GM19467 (cell line): Measurements from ENCODE around the gene USP5.
A peak's percentile ranks its signal among the peaks of the same experiment; 100 is the strongest.

Experiments
- ATAC-seq: cut with Tn5 transposase; IDR thresholded peaks from one replicate; pipeline ENCODE4 v1.9.1; 2021; ENCODE audit warnings: mild to moderate bottlenecking, moderate library complexity; ENCODE audit not compliant: unreplicated experiment

Gene USP5

GRCh38 chr12:6826125-6826733 lies 25.7 kb upstream of the USP5 start:
- no peak for ATAC-seq

- ATAC-seq, result no peak
Observed at GRCh38 chr12:6826734-6827436, 25.1 kb upstream of the USP5 start.

- ATAC-seq, result no peak
Observed at GRCh38 chr12:6827437-6827911, 24.5 kb upstream of the USP5 start.

- no peak for ATAC-seq
Observed at GRCh38 chr12:6827982-6828780, 23.8 kb upstream of the USP5 start, which contains the start of gene P3H3. TSS of gene P3H3 (plus strand) at chr12:6828407. CDS start at chr12:6828441, 34 bp downstream.

DNA sequence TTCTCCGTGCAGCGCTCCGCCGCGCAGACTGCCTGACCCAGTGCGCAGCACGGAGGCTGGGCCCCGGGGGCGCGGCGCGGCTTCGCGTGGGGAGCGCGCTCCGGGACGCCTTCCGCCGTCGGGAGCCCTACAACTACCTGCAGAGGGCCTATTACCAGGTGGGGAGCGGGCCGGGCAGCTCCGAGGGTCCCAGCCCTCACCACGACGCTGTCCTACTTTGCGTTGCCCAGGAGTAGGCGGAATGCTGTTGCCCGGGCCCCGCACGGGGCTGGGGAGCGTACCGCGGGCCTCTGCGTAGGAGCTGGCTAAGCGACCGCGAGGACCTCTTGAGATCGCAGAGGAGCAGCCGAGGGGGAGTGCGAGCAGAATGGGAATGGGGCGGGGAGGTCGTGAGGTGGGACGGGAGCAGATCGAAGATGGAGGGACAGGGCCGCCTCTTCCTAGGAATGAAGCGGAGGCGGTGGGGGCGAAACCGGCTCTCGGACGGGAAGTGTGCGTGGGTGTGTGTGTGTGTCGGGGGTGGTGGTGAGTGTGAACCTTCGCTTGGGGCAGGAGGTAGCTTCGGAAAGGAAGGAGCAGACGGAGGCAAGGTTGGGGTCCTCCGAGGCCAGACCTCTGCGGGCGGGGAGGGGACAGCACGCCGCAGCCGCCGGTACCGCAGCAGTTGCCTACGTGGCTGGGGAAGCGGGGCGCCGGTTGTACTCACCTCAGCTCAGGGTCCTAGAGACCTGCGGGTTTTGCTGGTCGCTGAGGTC lies 23.0 kb upstream of the USP5 start:
- no peak for ATAC-seq

DNA sequence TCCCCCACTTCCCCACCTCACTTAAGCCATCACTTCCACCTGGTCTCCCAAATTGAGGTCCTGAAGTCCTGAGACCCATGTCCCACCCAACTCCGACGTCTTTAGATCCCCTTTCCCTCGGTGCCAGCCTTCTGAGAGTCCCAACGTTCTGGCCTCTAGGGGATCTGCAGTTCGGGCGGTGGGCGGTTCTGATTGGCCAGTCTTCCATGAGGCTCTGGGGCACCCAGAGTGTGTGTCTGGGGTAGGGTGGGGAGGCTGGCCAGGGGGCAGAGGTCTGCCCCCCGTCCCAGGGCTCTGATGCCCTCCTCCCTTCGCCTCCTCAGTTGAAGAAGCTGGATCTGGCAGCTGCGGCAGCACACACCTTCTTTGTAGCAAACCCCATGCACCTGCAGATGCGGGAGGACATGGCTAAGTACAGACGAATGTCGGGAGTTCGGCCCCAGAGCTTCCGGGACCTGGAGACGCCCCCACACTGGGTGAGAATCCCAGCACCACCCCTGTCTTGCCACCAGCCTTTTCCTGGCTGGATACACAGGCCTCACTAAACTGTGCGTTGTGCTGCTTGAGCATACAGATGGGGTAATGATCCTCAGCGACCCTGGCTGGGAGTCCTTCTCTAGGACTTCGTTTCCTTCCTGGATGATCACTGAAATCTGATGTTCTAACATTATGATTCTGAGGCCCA lies 22.3 kb upstream of the USP5 start:
- ATAC-seq, result no peak

DNA sequence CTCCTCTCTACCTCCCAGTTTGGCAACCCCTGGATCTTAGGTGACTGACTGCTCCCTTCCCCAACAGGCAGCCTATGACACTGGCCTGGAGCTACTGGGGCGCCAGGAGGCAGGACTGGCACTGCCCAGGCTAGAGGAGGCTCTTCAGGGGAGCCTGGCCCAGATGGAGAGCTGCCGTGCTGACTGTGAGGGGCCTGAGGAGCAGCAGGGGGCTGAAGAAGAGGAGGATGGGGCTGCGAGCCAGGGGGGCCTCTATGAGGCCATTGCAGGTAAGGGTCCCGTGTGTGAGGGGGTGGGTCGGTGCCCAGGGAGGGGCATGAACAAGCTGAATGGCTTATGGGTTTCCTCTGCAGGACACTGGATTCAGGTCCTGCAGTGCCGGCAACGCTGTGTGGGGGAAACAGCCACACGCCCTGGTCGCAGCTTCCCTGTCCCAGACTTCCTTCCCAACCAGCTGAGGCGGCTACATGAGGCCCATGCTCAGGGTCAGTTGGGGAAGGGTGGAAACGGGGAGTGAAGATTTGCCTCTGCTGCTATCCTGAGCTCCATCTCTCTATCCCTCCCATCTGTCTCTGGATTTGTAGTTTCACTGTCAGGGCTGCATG lies 21.6 kb upstream of the USP5 start:
- ATAC-seq, result no peak

GRCh38 chr12:6830999-6831398 lies 21.0 kb upstream of the USP5 start:
- no peak for ATAC-seq

- ATAC-seq, result no peak
Observed at GRCh38 chr12:6831450-6831995, 20.4 kb upstream of the USP5 start.

DNA sequence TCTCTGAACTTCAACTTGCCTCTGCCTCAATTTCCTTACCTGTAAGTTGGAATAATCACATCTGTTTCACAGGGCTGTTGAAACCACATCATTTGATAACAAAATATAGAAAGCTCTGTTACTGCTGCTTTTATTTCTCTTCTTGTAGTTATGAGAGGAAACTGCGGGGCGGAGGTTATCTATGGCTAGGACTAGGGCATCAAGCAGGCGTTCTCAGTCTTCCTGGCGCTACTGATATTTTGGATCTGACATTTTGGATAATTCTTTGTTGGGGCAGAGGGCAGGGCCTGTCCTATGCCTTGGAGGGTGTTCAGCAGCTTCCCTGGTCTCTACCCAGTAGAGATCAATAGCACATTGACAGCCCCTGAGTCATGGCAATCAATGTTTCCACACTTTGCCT lies 19.8 kb upstream of the USP5 start:
- no peak for ATAC-seq

GRCh38 chr12:6833189-6833890 lies 18.6 kb upstream of the USP5 start:
- no peak for ATAC-seq

DNA sequence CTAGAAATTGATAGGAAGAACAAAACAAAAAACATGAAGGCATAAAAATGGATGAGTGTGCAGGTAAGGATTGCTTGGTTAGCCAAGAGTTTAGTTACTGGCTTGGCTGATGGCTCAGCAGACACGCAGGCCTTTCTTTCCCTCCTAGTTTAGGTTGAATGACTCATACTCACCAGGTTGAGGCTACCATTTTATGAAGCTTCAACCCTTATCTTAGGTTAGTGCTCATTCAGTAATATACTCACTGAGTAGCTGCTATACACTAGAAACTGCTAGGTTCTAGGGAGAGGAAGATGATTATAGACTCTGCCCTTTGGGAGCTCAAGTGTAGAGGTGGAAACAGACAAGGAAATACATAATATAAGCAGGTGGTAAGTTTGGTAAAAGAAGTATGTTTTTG lies 17.7 kb upstream of the USP5 start:
- no peak for ATAC-seq

DNA sequence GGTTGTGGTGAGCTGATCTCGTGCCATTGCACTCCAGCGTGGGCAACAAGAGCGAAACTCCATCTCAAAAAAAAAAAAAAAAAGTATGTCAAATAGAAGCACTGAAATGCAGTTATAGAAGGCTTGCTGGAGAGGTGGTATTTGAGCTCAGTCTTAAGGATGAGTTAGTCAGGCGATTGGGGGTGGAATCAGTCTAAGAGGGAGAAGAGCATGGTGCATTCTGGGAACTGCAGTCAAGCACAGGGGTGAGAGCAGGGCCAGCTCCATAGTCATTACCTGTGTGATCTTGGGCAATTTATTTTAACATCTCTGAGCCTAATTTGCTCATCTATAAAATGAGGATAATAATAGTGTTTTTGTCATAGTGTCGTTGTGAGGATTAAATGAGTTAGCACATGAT lies 17.1 kb upstream of the USP5 start:
- ATAC-seq, result no peak

GRCh38 chr12:6836851-6837250 lies 15.1 kb upstream of the USP5 start:
- ATAC-seq, result no peak

DNA sequence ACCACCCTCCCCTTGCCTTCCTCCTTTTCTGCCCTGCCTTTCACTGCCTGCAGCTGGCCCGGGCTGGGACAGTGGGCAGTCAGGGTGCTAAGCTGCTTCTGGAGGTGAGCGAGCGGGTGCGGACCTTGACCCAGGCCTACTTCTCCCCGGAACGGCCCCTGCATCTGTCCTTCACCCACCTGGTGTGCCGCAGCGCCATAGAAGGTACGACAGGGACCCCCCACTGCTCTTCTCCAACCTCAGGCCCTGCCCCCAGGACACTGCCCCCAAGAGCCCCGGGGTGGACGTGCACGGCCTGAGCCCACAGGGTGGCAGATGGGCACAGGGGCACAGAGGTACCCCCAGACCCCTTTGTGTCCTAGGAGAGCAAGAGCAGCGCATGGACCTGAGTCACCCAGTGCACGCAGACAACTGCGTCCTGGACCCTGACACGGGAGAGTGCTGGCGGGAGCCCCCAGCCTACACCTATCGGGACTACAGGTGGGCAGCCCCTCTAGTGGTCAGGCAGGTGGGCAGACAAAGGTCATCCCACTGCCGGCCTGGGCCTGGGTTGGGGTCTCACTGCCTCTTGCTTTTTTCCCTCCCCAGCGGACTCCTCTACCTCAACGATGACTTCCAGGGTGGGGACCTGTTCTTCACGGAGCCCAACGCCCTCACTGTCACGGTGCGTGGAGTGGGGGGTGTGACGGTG lies 14.4 kb upstream of the USP5 start:
- ATAC-seq, result no peak

DNA sequence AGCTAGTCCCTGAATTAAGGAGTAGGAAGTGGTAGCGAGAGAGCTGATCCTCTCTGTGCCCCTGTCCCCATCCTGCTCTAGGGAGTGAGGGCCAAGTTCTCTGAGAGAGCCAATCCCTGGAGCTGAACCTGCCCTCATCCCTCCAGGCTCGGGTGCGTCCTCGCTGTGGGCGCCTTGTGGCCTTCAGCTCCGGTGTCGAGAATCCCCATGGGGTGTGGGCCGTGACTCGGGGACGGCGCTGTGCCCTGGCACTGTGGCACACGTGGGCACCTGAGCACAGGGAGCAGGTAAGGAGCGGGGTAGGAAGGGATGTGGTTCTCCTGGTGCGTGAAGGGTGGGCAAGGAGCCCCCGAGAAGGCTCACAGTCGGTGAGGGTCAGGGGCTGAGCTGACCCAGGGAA lies 13.1 kb upstream of the USP5 start:
- ATAC-seq, result no peak

DNA sequence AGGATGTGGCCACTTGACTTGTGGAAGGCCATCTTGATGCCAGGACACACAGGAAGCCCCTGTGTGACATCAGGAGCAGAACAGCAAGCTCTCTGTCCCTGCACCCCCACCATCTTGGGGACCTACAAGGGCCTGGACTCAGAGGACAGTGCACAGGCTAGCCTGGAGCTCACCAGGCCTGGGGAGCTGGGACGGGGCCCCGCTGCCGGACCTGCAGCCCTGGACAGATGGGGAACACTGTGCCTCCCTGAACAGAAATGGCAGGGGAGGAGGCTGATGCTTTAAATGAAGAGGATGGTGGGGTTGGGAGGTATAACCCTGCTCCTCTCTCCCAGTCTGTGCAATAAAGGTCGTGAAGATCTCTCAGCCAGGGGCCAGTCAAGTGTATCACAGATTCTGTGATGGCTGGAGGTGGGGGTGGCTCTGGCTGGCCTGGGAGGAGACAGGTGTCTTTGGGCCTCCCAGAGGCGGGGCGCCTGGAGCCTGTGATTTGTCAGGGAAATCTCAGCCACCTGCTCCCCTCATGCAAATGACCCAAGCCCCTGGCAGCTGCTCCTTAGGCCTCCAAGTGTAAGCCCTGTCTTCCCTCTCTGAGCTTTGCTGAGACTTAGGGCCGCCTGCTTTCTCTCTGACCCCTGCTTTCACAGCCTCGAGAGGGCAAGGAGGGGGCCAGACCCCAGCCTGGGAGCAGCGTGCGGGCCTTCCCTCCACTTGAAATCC lies 12.3 kb upstream of the USP5 start:
- peak; percentile 71 for ATAC-seq

- no peak for ATAC-seq
Observed at GRCh38 chr12:6840330-6840729, 11.6 kb upstream of the USP5 start.
